Left colon (tissue), 2 donors: ENCODE data around the gene MRPL41. TPM values are rescaled to one million over a fixed set of nuclear protein-coding genes. Genes with fewer than 3 reads are reported as not detected.
"Not testable (repeated sequence)": the region's sequence is repeated elsewhere in the genome, so short reads cannot be mapped to it uniquely, and the experiment has no call there.

Experiments
- ATAC-seq: fragments of 200-7000 bp; cut with Tn5 transposase; one replicate; pipeline ENCODE4 v1.9.1; 2020; ENCODE audit warnings: mild to moderate bottlenecking, moderate library complexity
- DNase-seq, 2 donors: peaks; one replicate each; pipeline ENCODE4 v3.0.0-alpha.2; 2020
- intact Hi-C, 2 donors: fragments of 100-400 bp; cut with DNase I in 1 of 2; cut with micrococcal nuclease in 1 of 2; formaldehyde crosslinking; loops; one replicate each; pipeline versions ENCODE4 v1.11.2 to v1.14.0; 2022; cut with DNase I, micrococcal nuclease
- total RNA-seq, 2 donors: library from RNA; stranded (reverse); fragmentation: NEBNext Ultra II Directional; extraction: Animal tissue kit (Norgen Biotek cat#: 25700); gene quantifications; one replicate each; pipeline ENCODE4 v1.2.1, GENCODE V29; 2021
- donor health status: DM: no; HTN: no; CAD: no.
- donor health status: DM: yes; HTN: yes; CAD: no.

MRPL41 gene
- total RNA-seq, 2 donors from 2014 or later = 109 to 136 TPM

GRCh38 chr9:137578518-137579258 lies 27.0 kb downstream of the MRPL41 start, which contains the start of gene DPH7:
DPH7 (minus strand) TSS chr9:137578925; CDS start chr9:137578777, 148 bp downstream.
- peak; percentile 97 for ATAC-seq
- intact Hi-C loops = no loop called here
- peak; percentile 93 to 98 for DNase-seq

GRCh38 chr9:137579259-137579604 lies 27.6 kb downstream of the MRPL41 start:
- DNase-seq (no peak), ATAC-seq (no peak)
- intact Hi-C loops = no loop called here

- intact Hi-C loops = no loop called here
- ATAC-seq (no peak), DNase-seq (no peak)
Observed at GRCh38 chr9:137580209-137580953, 28.7 kb downstream of the MRPL41 start.

GRCh38 chr9:137580954-137581322 lies 29.3 kb downstream of the MRPL41 start:
- intact Hi-C loops = no loop called here
- DNase-seq = no peak
- ATAC-seq = no peak

- DNase-seq = no peak
- no peak for ATAC-seq
- intact Hi-C loops = no loop called here
Observed at GRCh38 chr9:137581361-137582285, 29.9 kb downstream of the MRPL41 start.

- intact Hi-C loops = no loop called here
- ATAC-seq (no peak), DNase-seq (no peak)
Observed at GRCh38 chr9:137582286-137582860, 30.7 kb downstream of the MRPL41 start.

GRCh38 chr9:137583347-137583746 lies 31.7 kb downstream of the MRPL41 start:
- DNase-seq (no peak), ATAC-seq (no peak)
- intact Hi-C loops = no loop called here

- ATAC-seq = no peak
- intact Hi-C loops = no loop called here
- DNase-seq = no peak
Observed at GRCh38 chr9:137583957-137584356, 32.3 kb downstream of the MRPL41 start.

GRCh38 chr9:137586854-137587253 lies 35.2 kb downstream of the MRPL41 start:
- intact Hi-C loops = no loop called here
- ATAC-seq (no peak), DNase-seq (no peak)

- intact Hi-C loops = no loop called here
- ATAC-seq (no peak), DNase-seq (no peak)
Observed at GRCh38 chr9:137588311-137588710, 36.6 kb downstream of the MRPL41 start.

GRCh38 chr9:137588891-137589290 lies 37.2 kb downstream of the MRPL41 start:
- ATAC-seq (no peak), DNase-seq (no peak)
- intact Hi-C loops = no loop called here

GRCh38 chr9:137589441-137590122 lies 37.9 kb downstream of the MRPL41 start:
- intact Hi-C loops = no loop called here
- ATAC-seq = peak; percentile 9
- DNase-seq = peak in 1 of 2 donors; percentile 36

GRCh38 chr9:137590123-137590468 lies 38.4 kb downstream of the MRPL41 start:
- DNase-seq (no peak), ATAC-seq (no peak)
- intact Hi-C loops = no loop called here

- ATAC-seq (peak; percentile 96), DNase-seq (peak; percentile 84 to 91)
- intact Hi-C loops = no loop called here
Observed at GRCh38 chr9:137590469-137591383, 39.0 kb downstream of the MRPL41 start, which contains the start of gene ZMYND19. ZMYND19 (minus strand) TSS chr9:137590512; CDS start chr9:137590263, 249 bp downstream.

- intact Hi-C loops = no loop called here
- DNase-seq (no peak), ATAC-seq (no peak)
Observed at GRCh38 chr9:137592767-137593166, 41.1 kb downstream of the MRPL41 start.

GRCh38 chr9:137593176-137593575 lies 41.5 kb downstream of the MRPL41 start:
- intact Hi-C loops = no loop called here
- ATAC-seq (no peak), DNase-seq (no peak)

- DNase-seq, intact Hi-C loops, ATAC-seq: not testable (repeated sequence)
Observed at GRCh38 chr9:137596577-137596976, 44.9 kb downstream of the MRPL41 start.
